MM.1S (cell line): ENCODE results near the gene C19orf44.

Experiments used
- DNase-seq: peaks from one replicate; pipeline ENCODE4 v3.0.0-alpha.2; 2015
- H2AFZ ChIP-seq: fragments of 300-600 bp; sonication (generic); 2 replicates; pipeline ENCODE4 v1.6.0; 2016; ENCODE audit warnings: antibody characterized with exemption, low read length
- H3F3A ChIP-seq: fragments of 300-600 bp; sonication (generic); 2 replicates; pipeline ENCODE4 v1.6.1; 2016; ENCODE audit warnings: mild to moderate bottlenecking, antibody characterized with exemption, low read length, moderate library complexity, mixed read lengths; ENCODE audit not compliant: insufficient read depth
- H3K27ac ChIP-seq: fragments of 300-600 bp; sonication (generic); 2 replicates; pipeline ENCODE4 v1.5.1; 2016; ENCODE audit warnings: mild to moderate bottlenecking, low read length
- H3K27me3 ChIP-seq: fragments of 300-600 bp; sonication (generic); replicated peaks from 2 replicates; pipeline ENCODE4 v1.6.0; 2016; ENCODE audit warnings: low read length; ENCODE audit not compliant: insufficient read depth
- H3K36me3 ChIP-seq: fragments of 300-600 bp; sonication (generic); replicated peaks from 2 replicates; pipeline ENCODE4 v1.6.1; 2016; ENCODE audit warnings: mild to moderate bottlenecking, low read length, mixed read lengths; ENCODE audit not compliant: insufficient read depth
- H3K4me1 ChIP-seq: fragments of 300-600 bp; sonication (generic); 2 replicates; pipeline ENCODE4 v1.6.1; 2016; ENCODE audit warnings: low read length, mixed read lengths
- H3K4me2 ChIP-seq: fragments of 300-600 bp; sonication (generic); 2 replicates; pipeline ENCODE4 v1.6.0; 2016; ENCODE audit warnings: low read depth, low read length
- H3K4me3 ChIP-seq: fragments of 300-600 bp; sonication (generic); 2 replicates; pipeline ENCODE4 v1.5.1; 2016; ENCODE audit warnings: low read length, mixed read lengths
- H3K79me2 ChIP-seq: fragments of 300-600 bp; sonication (generic); 2 replicates; pipeline ENCODE4 v1.6.1; 2016; ENCODE audit warnings: mixed run types, low read length, mixed read lengths
- H3K9ac ChIP-seq: fragments of 300-600 bp; sonication (generic); 2 replicates; pipeline ENCODE4 v1.6.1; 2016; ENCODE audit warnings: low read length, mixed read lengths
- H3K9me2 ChIP-seq: fragments of 300-600 bp; sonication (generic); replicated peaks from 2 replicates; pipeline ENCODE4 v1.6.1; 2016; ENCODE audit warnings: mild to moderate bottlenecking, low read length, mixed read lengths; ENCODE audit not compliant: insufficient read depth
- H3K9me3 ChIP-seq: fragments of 300-600 bp; sonication (generic); replicated peaks from 2 replicates; pipeline ENCODE4 v1.6.1; 2016; ENCODE audit warnings: mild to moderate bottlenecking, low read length, mixed read lengths; ENCODE audit not compliant: insufficient read depth
- H4K20me1 ChIP-seq: fragments of 300-600 bp; sonication (generic); 2 replicates; pipeline ENCODE4 v1.6.1; 2016; ENCODE audit warnings: mild to moderate bottlenecking, low read length, moderate library complexity, mixed read lengths; ENCODE audit not compliant: insufficient read depth
- CTCF ChIP-seq: fragments of 300-600 bp; sonication (generic); IDR thresholded peaks from 2 replicates; pipeline ENCODE4 v1.5.1; 2016; ENCODE audit warnings: antibody characterized with exemption, low read length, mixed read lengths
- EZH2 ChIP-seq: fragments of 300-600 bp; sonication (generic); optimal IDR thresholded peaks from 2 replicates; pipeline ENCODE3; 2017; ENCODE audit warnings: low read depth, mild to moderate bottlenecking, antibody characterized with exemption, low read length, mixed read lengths
- EZH2phosphoT487 ChIP-seq: fragments of 300-600 bp; sonication (generic); IDR thresholded peaks from 2 replicates; pipeline ENCODE4 v1.6.1; 2018; ENCODE audit warnings: antibody characterized with exemption, low read length

Gene C19orf44

GRCh38 chr19:16518483-16519229, 22.5 kb downstream of the C19orf44 start:
- Histone ChIP-seq H3K4me1 (no peaks in the 10 kb centered on the region), H3F3A (no peaks in the 10 kb centered on the region), H3K9me2 (no peaks in the 10 kb centered on the region), H4K20me1 (no peaks in the 10 kb centered on the region), H3K4me3 (no peak overlapping the region), H3K27me3 (no peaks in the 10 kb centered on the region), H3K9ac (no peak overlapping the region), H3K27ac (no peak overlapping the region), H3K9me3 (no peaks in the 10 kb centered on the region), H3K79me2 (peaks cover 6% of the 10 kb centered on the region; the same call in 1 of the 2 replicates), H2AFZ (no peak overlapping the region), H3K36me3 (peaks cover 20% of the 10 kb centered on the region), H3K4me2 (no peak overlapping the region)
- no peak for DNase-seq
- TF ChIP-seq EZH2 = no peak
- TF ChIP-seq CTCF = no peak
- TF ChIP-seq EZH2phosphoT487 = no peak

GRCh38 chr19:16519230-16519687, 23.1 kb downstream of the C19orf44 start:
- no peaks in the 10 kb centered on the region for H3K9me2 ChIP-seq
- H3K4me2 ChIP-seq = no peak overlapping the region
- no peaks in the 10 kb centered on the region for H3K27me3 ChIP-seq
- no peak overlapping the region for H3K9ac ChIP-seq
- no peak overlapping the region for H3K27ac ChIP-seq
- H3K36me3 ChIP-seq = peaks cover 20% of the 10 kb centered on the region
- H3K79me2 ChIP-seq = peaks cover 7% of the 10 kb centered on the region; the same call in 1 of the 2 replicates
- DNase-seq = no peak
- H3K9me3 ChIP-seq = no peaks in the 10 kb centered on the region
- no peaks in the 10 kb centered on the region for H4K20me1 ChIP-seq
- H3F3A ChIP-seq = no peaks in the 10 kb centered on the region
- H2AFZ ChIP-seq = no peak overlapping the region
- TF ChIP-seq EZH2 (no peak), CTCF (no peak), EZH2phosphoT487 (no peak)
- no peak overlapping the region for H3K4me3 ChIP-seq
- H3K4me1 ChIP-seq = no peaks in the 10 kb centered on the region

GRCh38 chr19:16520074-16520973, 24.1 kb downstream of the C19orf44 start:
- Histone ChIP-seq H3K36me3 (peaks cover 20% of the 10 kb centered on the region), H3K9me2 (no peaks in the 10 kb centered on the region), H3K9me3 (no peaks in the 10 kb centered on the region), H3K27ac (no peak overlapping the region), H3K4me1 (no peaks in the 10 kb centered on the region), H3K4me3 (no peak overlapping the region), H3F3A (no peaks in the 10 kb centered on the region), H3K4me2 (no peak overlapping the region), H3K79me2 (peaks cover 7% of the 10 kb centered on the region; the same call in 1 of the 2 replicates), H4K20me1 (no peaks in the 10 kb centered on the region), H3K27me3 (no peaks in the 10 kb centered on the region), H2AFZ (no peak overlapping the region), H3K9ac (no peak overlapping the region)
- TF ChIP-seq EZH2 (no peak), EZH2phosphoT487 (no peak), CTCF (no peak)
- no peak for DNase-seq
